IMR-90 (cell line): ENCODE measurements around the gene TF. TPM values are rescaled to one million over a fixed set of nuclear protein-coding genes. Genes with fewer than 3 reads are reported as not detected.

Source experiments
- ATAC-seq: fragments of 200-7000 bp; cut with Tn5 transposase; 2 replicates; pipeline ENCODE4 v1.9.1; 2020; ENCODE audit warnings: low read depth, mild to moderate bottlenecking, moderate library complexity
- BruUV-seq: library from RNA; stranded (reverse); fragments of 400-500 nt; replicated peaks from 2 replicates; lab custom pipeline; 2021; lab: Mats Ljungman, UMichigan
- CTCF ChIA-PET: fragments of 300-600 bp; formaldehyde crosslinking; extraction: SDS; loops from one replicate; lab custom pipeline; 2021; ENCODE audit warnings: antibody characterized with exemption; lab: Yijun Ruan, JAX
- POLR2A ChIA-PET: fragments of 300-600 bp; sonication (Branson Sonifier 250); formaldehyde crosslinking; loops from one replicate; lab custom pipeline; 2022; ENCODE audit warnings: antibody characterized with exemption; ENCODE audit not compliant: unreplicated experiment; lab: Charles Lee
- DNase-seq: peaks from one replicate; pipeline ENCODE4 v3.0.0; 2013
- H2AFZ ChIP-seq: replicated peaks from 2 replicates; pipeline ENCODE3; 2013; ENCODE audit warnings: low read length, mild to moderate bottlenecking; ENCODE audit not compliant: poor library complexity
- H2AK5ac ChIP-seq: 2 replicates; pipeline ENCODE4 v1.6.1; 2013; ENCODE audit warnings: low read depth, low read length, inconsistent platforms
- H2AK9ac ChIP-seq: replicated peaks from 2 replicates; pipeline ENCODE3; 2013; ENCODE audit warnings: mild to moderate bottlenecking, low read depth, low read length, moderate library complexity; ENCODE audit not compliant: poor library complexity
- H2BK120ac ChIP-seq: 2 replicates; pipeline ENCODE4 v1.6.1; 2013; ENCODE audit warnings: low read depth, low read length, inconsistent platforms
- H2BK15ac ChIP-seq: 3 replicates; pipeline ENCODE4 v1.6.1; 2013; ENCODE audit warnings: low read depth, low read length, inconsistent platforms
- H2BK20ac ChIP-seq: 2 replicates; pipeline ENCODE4 v1.6.1; 2013; ENCODE audit warnings: low read depth, mild to moderate bottlenecking, inconsistent platforms, low read length, moderate library complexity
- H2BK5ac ChIP-seq: 2 replicates; pipeline ENCODE4 v1.6.1; 2013; ENCODE audit warnings: mild to moderate bottlenecking, low read depth, low read length, inconsistent platforms; ENCODE audit not compliant: poor library complexity, severe bottlenecking
- H3K14ac ChIP-seq: replicated peaks from 2 replicates; pipeline ENCODE4 v1.6.1; 2013; ENCODE audit warnings: low read depth, low read length, inconsistent platforms
- H3K18ac ChIP-seq: 2 replicates; pipeline ENCODE4 v1.6.1; 2013; ENCODE audit warnings: low read depth, low read length, control low read depth
- H3K23ac ChIP-seq: 2 replicates; pipeline ENCODE4 v1.6.1; 2013; ENCODE audit warnings: low read depth, low read length, inconsistent platforms
- H3K27ac ChIP-seq: 2 replicates; pipeline ENCODE4 v1.5.1; 2013; ENCODE audit warnings: mild to moderate bottlenecking, control low read depth, low read length; ENCODE audit not compliant: insufficient read depth
- H3K27me3 ChIP-seq: 2 replicates; pipeline ENCODE4 v1.6.1; 2013; ENCODE audit warnings: low read length; ENCODE audit not compliant: control insufficient read depth, insufficient read depth
- H3K36me3 ChIP-seq: 2 replicates; pipeline ENCODE4 v1.6.1; 2013; ENCODE audit warnings: low read length, mixed read lengths; ENCODE audit not compliant: control insufficient read depth, insufficient read depth
- H3K4ac ChIP-seq: 2 replicates; pipeline ENCODE4 v1.6.1; 2013; ENCODE audit warnings: low read depth, low read length, inconsistent platforms
- H3K4me1 ChIP-seq: 2 replicates; pipeline ENCODE4 v1.6.1; 2013; ENCODE audit warnings: low read length, mixed read lengths; ENCODE audit not compliant: control insufficient read depth, insufficient read depth
- H3K4me2 ChIP-seq: 2 replicates; pipeline ENCODE4 v1.6.1; 2013; ENCODE audit warnings: low read depth, mild to moderate bottlenecking, control low read depth, low read length, moderate library complexity
- H3K4me3 ChIP-seq: 2 replicates; pipeline ENCODE4 v1.5.1; 2013; ENCODE audit warnings: low read depth, mild to moderate bottlenecking, control low read depth, low read length, moderate library complexity; ENCODE audit not compliant: insufficient read depth
- H3K56ac ChIP-seq: 2 replicates; pipeline ENCODE4 v1.6.1; 2013; ENCODE audit warnings: low read length, inconsistent platforms; ENCODE audit not compliant: insufficient read depth; ENCODE audit errors: extremely low read depth
- H3K79me1 ChIP-seq, 2 experiments: 2 replicates each; pipeline ENCODE4 v1.6.1; 2013; ENCODE audit warnings: low read length in 2 of 2, inconsistent platforms in 1 of 2, low read depth in 1 of 2
- H3K9ac ChIP-seq: 2 replicates; pipeline ENCODE4 v1.6.1; 2013; ENCODE audit warnings: low read depth, low read length, control low read depth
- H3K9me1 ChIP-seq: 2 replicates; pipeline ENCODE4 v1.6.1; 2013; ENCODE audit warnings: low read length, inconsistent platforms; ENCODE audit not compliant: insufficient read depth
- H3K9me3 ChIP-seq: 2 replicates; pipeline ENCODE4 v1.6.1; 2013; ENCODE audit warnings: low read length; ENCODE audit not compliant: control insufficient read depth, insufficient read depth
- H4K20me1 ChIP-seq: 2 replicates; pipeline ENCODE4 v1.6.1; 2013; ENCODE audit warnings: low read length, inconsistent platforms; ENCODE audit not compliant: insufficient read depth
- H4K5ac ChIP-seq: 2 replicates; pipeline ENCODE4 v1.6.1; 2013; ENCODE audit warnings: mild to moderate bottlenecking, low read depth, low read length, control low read depth
- H4K8ac ChIP-seq, 2 experiments: 2 replicates each; pipeline ENCODE4 v1.6.1; 2013; ENCODE audit warnings: low read depth in 2 of 2, low read length in 2 of 2, control low read depth in 1 of 2, inconsistent platforms in 1 of 2
- H4K91ac ChIP-seq: 2 replicates; pipeline ENCODE4 v1.6.1; 2013; ENCODE audit warnings: low read depth, low read length, inconsistent platforms; ENCODE audit not compliant: insufficient read depth
- MAFK ChIP-seq: IDR thresholded peaks from 2 replicates; pipeline ENCODE4 v1.6.1; 2012; ENCODE audit warnings: low read depth, low read length, improper control_type of control experiment
- MAZ ChIP-seq: IDR thresholded peaks from 2 replicates; pipeline ENCODE4 v1.6.1; 2012; ENCODE audit warnings: low read depth, mild to moderate bottlenecking, low read length, improper control_type of control experiment, moderate library complexity, borderline replicate concordance
- MXI1 ChIP-seq: IDR thresholded peaks from 2 replicates; pipeline ENCODE4 v1.6.1; 2012; ENCODE audit warnings: low read depth, mild to moderate bottlenecking, low read length, moderate library complexity, borderline replicate concordance
- POLR2A ChIP-seq: IDR thresholded peaks from 2 replicates; pipeline ENCODE4 v1.6.1; 2012; ENCODE audit warnings: mild to moderate bottlenecking, low read depth, low read length
- RCOR1 ChIP-seq: IDR thresholded peaks from 2 replicates; pipeline ENCODE4 v1.6.1; 2012; ENCODE audit warnings: mild to moderate bottlenecking, low read length, improper control_type of control experiment; ENCODE audit not compliant: insufficient replicate concordance
- RFX5 ChIP-seq: IDR thresholded peaks from 2 replicates; pipeline ENCODE4 v1.8.0; 2012; ENCODE audit warnings: low read depth, mild to moderate bottlenecking, low read length, moderate library complexity
- WGBS, 2 experiments: methylation state at CpG; one replicate each; pipeline versions ENCODE4 v1.1.5 to v1.1.7; 2013; ENCODE audit warnings: missing lambda C conversion rate in 2 of 2; ENCODE audit not compliant: insufficient read length in 1 of 2; ENCODE audit errors: extremely low coverage in 2 of 2; 5-methylcytosine and 5-hydroxymethylcytosine counted together
- dilution Hi-C: fragments of 300-500 bp; cut with HindIII; formaldehyde crosslinking; loops from one replicate; pipeline ENCODE4 v1.14.3; 2018; ENCODE audit warnings: low sequenced_read_pairs; ENCODE audit not compliant: unreplicated experiment
- in situ Hi-C: fragments of 300-500 bp; cut with MboI; formaldehyde crosslinking; loops from 3 replicates; pipeline ENCODE4 v1.14.3; 2019; ENCODE audit warnings: low sequenced_read_pairs, inconsistent platforms, mixed read lengths
- intact Hi-C: fragments of 100-400 bp; cut with micrococcal nuclease; formaldehyde crosslinking; loops from 2 replicates; pipeline ENCODE4 v1.10.0; 2022
- polyA plus RNA-seq, 3 experiments: library from polyadenylated mRNA; depleted of rRNA; stranded (reverse); fragments of >200 nt; gene quantifications; 2 replicates each; pipeline ENCODE4 v1.2.3, GENCODE V29; 2012; ENCODE audit warnings: low replicate concordance in 1 of 3
- total RNA-seq: library from RNA; depleted of rRNA; stranded (reverse); fragments of >200 nt; gene quantifications from 2 replicates; pipeline ENCODE4 v1.2.3, GENCODE V29; 2012

Gene TF
- total and polyA plus RNA-seq, 2 of the 4 experiments (the other 2 are of a cell fraction): 0.07 TPM; not detected in 1

DNA sequence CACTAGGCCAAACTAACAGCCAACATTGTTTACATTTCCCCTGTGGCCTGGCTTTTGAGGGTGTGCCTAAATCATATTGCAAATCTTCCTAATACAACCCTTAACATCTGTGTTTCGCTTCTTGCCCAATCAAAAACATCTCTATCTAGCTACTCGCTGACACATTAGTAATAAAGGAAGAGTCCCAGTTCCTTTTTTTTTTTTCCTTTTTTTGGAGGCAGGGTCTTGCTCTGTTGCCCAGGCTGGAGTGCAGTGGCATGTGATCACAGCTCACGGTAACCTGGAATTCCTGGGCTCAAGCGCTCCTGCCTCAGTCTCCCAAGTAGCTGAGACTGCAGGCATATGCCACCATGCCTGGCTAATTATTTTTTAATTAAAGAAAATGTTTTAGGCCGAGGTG is 57.3 kb downstream of the TF start:
- H3K79me1 ChIP-seq: peaks cover 0 to 13% of the 10 kb centered on the region in 2 experiments; a peak in 2 of 4 replicates
- BruUV-seq: no TSS peak
- H2AK5ac ChIP-seq: no peak overlapping the region
- peaks cover 2% of the 10 kb centered on the region; the same call in 1 of the 2 replicates for H3K27me3 ChIP-seq
- no peaks in the 10 kb centered on the region for H3K9me3 ChIP-seq
- no CpG with 5 or more reads among the region's 5 CpGs for WGBS, 2 experiments
- ATAC-seq (no peak), DNase-seq (no peak)
- no peak overlapping the region for H3K4me2 ChIP-seq
- dilution Hi-C loops (no loop called here), in situ Hi-C loops (loop anchor here (25.0 kb wide), 2 partner anchors 341 to 684 kb away; partner anchors contain the start of genes ANAPC13 and CEP63), intact Hi-C loops (loop anchor here (10.0 kb wide), 2 partner anchors 229 to 349 kb away; partner anchors contain the start of gene CDV3)
- H2BK120ac ChIP-seq: no peak overlapping the region
- no peak overlapping the region for H3K27ac ChIP-seq
- no peak overlapping the region for H2BK15ac ChIP-seq
- no peak overlapping the region for H4K5ac ChIP-seq
- no peak overlapping the region for H3K56ac ChIP-seq
- POLR2A ChIA-PET: no interaction called here
- H3K23ac ChIP-seq: no peak overlapping the region
- H3K18ac ChIP-seq: no peak overlapping the region
- H4K91ac ChIP-seq: no peak overlapping the region
- no peaks in the 10 kb centered on the region for H4K20me1 ChIP-seq
- TF ChIP-seq MAFK (no peak), MAZ (no peak), RCOR1 (no peak), MXI1 (no peak), POLR2A (no peak), RFX5 (no peak)
- no peak overlapping the region for H3K14ac ChIP-seq
- no peaks in the 10 kb centered on the region for H3K4me1 ChIP-seq
- H2BK20ac ChIP-seq: no peak overlapping the region
- no peaks in the 10 kb centered on the region; the same call in 1 of the 2 replicates for H3K36me3 ChIP-seq
- H2BK5ac ChIP-seq: no peak overlapping the region
- H3K9me1 ChIP-seq: peaks cover 4% of the 10 kb centered on the region; the same call in 1 of the 2 replicates
- no peak overlapping the region for H4K8ac ChIP-seq
- no peak overlapping the region for H2AFZ ChIP-seq
- CTCF ChIA-PET: interaction anchor here (0.8 kb wide), 1 partner anchor 134 kb away, joined by 3 read pairs; no protein-coding TSS in a partner anchor
- H2AK9ac ChIP-seq: no peak overlapping the region
- no peak overlapping the region for H3K4ac ChIP-seq
- no peak overlapping the region for H3K4me3 ChIP-seq
- no peak overlapping the region for H3K9ac ChIP-seq
